CD4-positive, alpha-beta T cell treated with Interleukin-10 for 1 hour (primary cell): ENCODE results near the gene CALR3.
A peak's percentile ranks its signal among the peaks of the same experiment; 100 is the strongest.
"Not testable (repeated sequence)": the region's sequence is repeated elsewhere in the genome, so short reads cannot be mapped to it uniquely, and the experiment has no call there.

ENCODE experiments used
- DNase-seq: peaks from one replicate; pipeline ENCODE4 v3.0.0-alpha.2; 2020

The CALR3 gene

DNA sequence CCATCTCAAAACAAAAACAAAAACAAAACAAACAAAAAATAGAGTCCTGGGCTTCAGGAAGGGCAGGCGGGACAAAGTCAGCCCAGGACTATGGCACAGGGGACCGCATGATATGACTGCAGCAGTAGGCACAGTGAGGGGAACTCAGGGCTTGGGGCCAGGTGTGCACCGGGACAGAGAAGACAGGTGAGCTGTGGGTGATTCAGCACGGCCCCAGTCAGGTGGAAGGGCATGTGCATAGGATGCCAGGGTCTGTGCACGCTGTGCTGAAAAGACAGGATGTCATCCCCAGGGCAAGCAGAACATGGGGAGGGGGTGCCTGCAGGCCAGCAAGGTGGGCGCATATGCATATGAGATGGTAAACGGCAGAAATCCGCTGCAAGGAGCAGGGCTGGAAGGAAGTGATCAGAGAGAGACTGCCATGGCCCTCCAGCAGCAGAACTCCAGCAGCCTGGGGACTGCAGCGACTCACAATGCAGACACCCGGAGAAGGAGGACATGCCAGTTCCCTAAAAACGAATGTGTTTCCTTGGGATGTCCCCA, 39.2 kb downstream of the CALR3 start:
- no peak for DNase-seq

DNA sequence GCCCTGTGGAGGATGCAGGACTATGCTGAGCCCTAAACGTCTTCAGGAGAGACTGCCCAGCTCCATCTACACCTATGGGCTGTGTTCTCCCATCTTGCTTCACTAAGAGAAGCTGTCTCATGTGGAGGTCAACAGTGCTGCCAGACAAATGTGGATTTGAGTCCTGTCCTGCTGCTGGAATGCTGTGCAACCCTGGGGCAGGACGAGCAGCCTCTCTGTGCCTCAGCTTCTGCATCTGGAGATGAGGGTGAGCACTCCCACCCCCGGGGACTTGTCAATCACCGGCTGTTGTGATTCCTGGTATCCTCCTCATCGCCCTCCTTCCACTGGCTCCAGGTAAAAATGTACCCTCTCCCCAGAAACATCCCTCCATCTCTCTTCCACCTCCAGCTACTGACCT, 40.5 kb downstream of the CALR3 start:
- no peak for DNase-seq

DNA sequence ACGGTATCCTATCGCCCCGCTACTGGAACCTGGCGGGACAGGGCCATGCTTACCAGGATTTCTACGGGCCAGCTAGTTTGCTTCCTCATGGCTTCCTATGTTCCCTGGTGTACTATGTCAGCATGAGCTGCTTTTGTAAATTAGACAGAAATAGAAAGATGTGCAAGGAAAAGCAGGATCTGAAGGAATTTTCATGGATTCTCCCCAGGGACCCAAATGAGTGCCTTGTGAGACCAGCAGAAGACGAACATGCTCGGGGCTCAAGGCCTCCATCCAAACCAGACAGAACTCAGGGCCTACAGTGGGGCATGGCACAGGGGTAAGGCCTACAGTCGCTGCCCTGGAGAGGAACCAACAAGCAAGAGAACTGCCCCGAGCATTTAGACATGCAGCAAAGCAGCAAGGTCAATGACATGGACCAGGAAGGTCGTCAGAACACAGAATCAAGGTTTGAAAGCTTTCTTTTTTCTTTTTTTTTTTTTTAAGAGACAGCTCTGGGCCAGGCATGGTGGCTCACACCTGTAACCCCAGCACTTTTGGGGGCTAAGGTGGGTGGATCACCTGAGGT, 41.5 kb downstream of the CALR3 start:
- DNase-seq, result no peak

DNA sequence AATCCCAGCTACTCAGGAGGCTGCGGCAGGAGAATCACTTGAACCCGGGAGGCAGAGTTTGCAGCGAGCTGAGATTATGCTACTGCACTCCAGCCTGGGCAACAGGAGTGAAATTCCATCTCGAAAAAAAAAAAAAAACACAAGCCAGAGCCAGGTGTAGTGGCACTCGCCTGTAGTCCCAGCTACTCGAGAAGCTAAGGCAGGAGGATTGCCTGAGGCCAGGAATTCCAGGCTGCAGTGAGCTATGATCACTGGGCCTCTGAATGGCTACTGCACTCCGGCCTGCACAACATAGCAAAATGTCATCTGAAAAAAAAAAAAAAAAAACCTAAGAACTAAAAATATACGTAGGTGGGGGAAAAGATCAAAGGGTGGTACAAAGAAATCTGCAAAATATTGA, 43.6 kb downstream of the CALR3 start:
- DNase-seq, result no peak

DNA sequence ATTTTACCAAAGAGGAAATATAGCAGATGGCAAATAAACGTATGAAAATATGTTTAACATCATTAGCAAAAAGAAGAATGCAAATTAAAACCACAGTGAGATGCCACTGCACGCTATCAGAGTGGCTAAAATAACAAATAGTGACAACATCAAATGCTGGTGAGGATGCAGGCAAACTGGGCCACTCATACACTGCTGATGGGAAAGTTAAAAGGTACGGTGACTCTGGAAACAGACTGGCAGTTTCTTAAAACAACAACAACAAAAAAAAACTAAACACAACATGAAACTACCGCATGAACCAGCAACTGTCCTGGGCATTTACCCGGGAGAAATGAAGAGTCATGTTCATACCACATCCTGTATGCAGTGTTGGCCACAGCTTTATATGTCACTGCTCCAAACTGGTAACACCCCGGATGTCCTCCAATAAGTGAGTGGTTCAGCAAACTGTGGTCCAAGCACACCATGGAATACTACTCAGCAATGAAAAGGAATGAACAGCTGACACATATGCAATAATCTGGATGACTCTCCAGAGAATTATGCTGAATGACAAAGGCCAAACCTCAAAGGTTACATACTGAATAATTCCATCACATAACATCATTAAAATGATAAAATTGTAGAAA, 46.5 kb downstream of the CALR3 start:
- DNase-seq, result peak; percentile 65

DNA sequence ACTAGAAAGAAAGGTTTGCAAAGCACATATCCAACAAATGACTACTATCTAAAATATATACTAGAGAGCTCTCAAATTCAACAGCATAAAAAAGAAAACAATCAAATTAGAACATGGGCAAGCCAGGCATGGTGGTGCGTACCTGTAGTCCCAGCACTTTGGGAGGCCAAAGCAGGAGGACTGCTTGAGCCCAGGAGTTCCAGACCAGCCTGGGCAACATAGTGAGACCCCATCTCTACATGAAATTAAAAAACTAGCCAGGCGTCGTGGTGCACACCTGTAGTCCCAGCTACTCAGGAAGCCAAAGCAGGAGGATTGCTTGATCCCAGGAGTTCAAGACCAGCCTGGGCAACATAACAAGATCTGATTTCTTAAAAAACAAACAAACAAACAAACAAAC, 47.1 kb downstream of the CALR3 start:
- DNase-seq, result not testable (repeated sequence)

DNA sequence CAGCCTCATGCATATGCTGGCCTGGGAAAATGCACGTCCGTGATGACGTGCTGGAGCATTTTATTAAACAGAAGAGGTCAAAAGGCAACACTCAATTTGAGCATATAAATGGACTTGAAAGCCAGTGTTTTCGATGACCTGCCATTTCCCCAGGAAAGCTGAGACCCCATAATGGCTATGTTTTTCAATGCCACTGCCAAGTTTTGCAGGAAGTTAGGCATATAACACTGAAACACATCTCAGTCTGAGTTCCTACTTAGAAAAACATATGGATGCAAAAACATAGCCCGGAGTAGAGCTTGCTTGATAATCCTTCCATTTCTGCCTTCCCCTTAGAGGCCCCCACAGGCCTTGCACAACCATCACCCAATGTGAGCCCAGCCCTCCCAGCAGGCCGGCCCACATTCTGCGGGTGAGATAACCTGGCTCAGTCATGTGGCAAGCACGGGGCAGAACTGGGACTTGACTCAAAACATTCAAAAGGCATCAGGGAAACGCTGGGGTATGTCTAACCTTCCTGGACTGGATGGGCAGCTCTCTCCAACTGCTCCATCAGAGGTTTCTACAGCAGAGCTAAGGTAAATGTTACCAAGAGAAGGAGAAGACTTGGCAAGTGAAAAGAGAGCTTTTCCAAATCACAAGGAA, 49.1 kb downstream of the CALR3 start:
- DNase-seq, result peak; percentile 43

DNA sequence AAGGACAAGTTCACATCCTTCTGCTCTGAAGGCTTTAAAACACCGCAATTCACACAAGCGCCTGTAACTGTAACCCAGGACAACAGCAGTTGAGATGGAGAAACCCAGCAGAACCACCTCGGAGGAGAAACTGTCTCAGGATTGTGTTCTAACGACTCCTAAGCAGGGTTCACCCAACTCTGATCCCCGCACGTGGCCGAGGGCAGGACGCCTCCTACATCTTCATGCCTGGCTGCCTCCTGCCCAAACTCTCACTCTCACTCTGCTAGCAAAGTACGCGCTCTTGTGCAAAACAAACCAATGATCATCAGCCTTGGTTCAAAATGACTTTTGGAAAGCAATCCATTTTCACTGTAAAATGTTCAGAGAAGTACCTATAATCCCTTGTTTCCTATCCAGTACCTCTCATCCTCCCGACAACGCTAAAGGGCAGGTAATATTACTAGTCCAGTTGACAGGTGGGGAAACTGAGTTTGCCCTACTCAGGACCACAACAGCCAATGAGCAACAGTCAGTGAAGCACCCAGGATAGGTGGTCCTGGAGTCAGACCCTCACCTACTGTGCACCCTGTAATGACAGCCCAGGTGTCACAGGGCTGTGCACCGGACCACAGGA, 49.8 kb downstream of the CALR3 start:
- DNase-seq, result no peak

DNA sequence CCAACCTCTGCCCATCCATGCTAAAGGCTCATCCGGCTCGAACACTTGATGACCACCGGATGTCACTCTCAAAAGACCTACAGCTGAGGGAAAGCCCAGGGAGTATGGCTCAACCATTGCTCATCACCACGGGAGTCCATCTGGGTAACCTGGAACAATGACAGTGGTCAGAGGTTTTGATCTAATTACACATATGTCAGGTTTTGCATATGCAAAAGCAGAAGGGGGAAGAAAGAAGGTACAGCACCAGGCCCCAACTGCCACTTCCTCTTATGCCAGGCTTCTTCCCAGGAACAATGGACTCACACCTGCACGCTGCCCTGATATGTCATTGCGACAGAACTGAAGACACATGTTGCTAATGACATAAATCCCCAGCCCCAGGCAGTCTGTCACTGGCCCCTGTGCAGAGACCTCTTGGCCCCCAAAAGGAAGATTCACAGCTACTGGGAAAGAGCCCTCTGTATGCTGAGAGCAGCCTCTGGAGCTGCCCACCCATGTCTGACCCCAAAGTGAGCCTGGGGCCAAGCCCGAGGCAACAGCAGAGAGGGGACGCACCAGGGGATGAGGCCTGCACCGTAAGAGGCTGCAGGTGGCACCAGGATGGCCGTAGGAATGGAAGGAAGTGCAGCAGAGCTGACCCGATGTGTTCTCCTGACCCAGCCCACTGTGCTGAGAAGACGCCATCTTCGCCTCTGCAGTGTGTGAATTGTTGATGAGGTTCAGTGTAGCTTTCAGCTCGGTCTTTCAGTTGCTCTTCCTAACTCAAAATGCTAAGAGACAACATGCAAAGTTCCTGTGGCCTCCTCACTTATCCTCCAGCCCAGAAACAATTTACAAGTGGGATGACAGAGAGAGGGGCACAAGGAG, 50.5 kb downstream of the CALR3 start:
- DNase-seq, result no peak

DNA sequence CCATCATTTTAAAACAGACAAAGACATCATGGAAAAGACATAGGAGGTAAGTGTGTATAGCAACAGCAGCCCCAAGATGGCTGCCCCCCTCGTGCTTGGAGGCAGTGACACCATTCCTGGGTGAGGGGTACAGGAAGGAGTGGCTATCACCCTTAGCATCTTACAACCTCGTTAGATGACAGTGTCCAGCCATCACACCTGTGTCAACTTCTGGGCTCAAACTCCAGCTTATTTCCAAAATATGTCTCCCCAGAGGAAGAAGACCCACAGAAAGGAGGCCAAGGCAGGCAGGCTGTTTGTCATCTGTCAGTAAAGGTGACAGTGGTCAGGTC, 51.7 kb downstream of the CALR3 start:
- no peak for DNase-seq

DNA sequence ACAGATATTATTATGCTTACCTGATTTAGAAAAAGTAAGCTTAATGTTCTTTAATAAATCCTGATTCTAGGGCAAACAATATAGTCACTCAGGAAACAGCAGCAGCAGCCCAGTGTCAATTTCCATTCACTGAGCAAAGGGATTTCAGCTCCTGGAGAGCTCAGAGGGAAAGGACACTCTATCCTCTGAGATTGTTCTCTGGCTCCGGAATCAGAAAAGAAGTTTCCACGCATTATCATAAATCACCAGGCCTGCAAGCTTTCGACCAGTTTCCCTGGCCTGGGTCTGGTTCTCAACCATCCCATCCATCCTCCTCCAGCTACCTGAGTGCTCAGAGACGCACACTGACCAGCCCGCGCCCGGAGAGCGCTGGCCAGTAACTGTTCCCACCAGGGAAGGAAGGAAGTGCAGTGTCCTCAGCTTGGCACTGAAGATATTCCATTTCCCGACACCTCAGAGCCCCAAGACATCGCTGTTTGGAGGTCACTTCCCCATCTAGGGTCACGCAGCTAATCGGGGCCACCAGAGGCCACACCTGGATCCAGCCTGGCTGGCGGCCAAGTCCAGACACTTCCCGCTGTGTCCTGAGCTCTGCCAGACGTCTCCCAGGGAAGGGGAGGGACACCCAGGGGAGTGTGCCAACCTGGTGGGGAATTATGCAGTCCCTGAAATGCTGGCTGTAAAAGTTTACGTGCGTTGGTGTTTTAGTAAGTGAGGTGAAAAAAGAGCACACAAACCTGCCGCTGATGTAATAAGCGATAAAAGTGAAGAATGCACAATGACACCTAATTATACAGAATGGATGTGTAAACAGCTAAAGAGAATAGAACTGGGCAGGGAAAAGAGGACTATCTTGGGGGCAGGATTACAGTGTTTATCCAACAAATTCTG, 53.3 kb downstream of the CALR3 start:
- no peak for DNase-seq

DNA sequence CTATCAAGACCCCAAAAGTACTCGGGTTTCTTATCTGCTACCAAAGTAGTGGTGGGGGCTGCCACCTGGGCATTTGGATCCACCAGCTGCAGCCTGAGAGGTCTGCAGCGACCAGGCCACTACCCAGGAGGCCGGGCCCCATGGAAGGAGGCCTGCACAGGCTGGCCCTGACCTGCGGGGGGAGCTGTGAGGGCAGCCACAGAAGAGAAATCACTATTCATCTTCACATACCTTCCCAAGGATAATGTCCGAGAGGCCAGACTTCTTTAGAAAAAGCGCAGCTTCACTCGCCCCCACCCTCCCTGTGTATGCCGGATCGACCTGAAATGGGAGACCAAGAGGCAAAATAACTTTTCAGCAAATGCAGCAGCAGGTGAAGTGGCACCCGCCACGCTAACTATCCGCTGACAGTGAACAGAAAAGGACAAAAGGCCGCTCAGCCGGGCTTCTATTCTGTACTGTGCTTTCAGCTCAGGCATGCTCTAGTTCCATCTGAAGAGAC, 54.3 kb downstream of the CALR3 start:
- DNase-seq, result no peak

DNA sequence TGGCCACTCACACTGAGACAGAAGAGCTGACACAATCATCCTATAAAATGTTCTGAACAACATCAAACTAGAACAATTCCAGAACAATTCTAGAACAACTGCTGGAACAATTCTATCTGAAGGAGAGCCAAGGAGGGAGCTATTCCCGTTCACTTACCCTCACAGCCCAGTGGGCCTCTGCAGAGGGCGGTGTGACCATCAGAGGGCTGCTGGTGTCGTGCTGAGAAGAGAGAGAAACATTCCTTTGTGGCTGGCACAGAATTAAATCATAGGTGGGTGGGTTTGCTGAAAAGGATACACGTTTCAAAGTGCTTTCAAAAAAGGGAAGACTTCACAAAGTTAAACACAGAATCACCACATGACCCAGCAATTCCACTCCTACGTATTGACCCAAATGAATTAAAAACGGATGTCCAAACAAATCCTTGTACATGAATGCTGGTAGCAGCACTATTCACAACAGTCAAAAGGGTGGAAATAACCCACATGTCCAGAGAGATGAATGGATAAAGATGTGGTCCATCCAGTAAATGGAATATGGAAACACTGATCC, 59.1 kb downstream of the CALR3 start:
- DNase-seq, result no peak

DNA sequence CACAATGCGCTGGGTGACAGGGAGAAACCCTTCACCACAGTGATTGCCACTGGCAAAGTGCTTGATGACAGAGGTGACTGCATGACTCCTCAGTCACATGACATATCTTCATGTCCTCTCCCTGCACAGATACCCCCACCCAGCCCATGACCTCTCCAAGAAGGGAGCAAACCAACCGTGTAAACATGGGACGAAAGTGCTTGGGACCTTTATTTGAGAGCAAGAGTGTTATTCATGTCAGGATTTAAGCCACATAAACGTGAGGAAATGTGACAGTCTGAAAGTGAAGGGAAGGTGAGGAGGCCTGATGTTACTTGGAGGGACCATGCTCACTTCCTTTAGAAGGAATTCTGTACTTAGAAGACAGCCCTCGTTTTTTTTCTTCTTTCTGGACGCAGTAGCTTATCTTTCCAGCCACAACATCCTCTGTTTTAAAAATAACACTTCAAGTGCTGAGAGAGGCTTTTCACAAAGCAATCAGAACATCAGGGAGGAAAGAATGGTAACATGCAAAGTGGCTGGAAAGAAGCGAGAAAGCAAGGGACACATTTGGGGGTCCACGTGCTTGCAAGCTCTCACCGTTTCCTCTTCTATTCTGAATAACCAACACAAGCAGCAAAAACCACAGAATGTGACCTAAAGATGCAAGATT, 59.8 kb downstream of the CALR3 start:
- no peak for DNase-seq

DNA sequence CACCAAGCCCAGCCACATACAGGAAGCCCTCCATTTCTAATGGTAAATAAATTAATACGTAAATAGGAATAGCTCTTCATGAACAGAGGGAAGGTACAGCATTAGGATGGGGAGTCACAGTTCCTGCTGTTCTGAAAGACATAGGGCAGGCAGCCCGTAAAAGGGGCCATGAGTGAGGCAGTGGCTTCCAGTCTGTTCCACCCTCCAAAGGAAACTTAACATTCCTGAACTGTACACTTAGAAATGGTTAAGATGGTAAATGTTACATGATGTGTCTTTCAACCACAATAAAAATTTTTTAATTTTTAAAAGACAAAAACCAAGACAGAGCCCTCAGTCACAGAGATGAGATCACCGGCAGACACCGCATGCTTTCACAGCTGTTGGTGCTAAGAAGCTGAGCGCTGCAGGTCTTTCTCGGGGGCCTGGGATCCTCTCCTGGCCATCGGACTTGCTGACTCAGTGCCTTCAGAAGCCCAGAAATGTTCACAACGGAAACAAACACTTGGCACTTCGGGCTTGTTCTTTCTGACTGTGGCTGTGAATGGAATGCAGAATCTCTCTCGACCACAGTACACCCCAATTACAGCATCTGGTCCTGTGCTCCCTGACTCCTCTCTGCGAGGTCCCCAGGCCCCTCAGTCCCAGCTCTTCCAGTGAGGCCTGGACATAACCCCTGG, 60.6 kb downstream of the CALR3 start:
- DNase-seq, result no peak

DNA sequence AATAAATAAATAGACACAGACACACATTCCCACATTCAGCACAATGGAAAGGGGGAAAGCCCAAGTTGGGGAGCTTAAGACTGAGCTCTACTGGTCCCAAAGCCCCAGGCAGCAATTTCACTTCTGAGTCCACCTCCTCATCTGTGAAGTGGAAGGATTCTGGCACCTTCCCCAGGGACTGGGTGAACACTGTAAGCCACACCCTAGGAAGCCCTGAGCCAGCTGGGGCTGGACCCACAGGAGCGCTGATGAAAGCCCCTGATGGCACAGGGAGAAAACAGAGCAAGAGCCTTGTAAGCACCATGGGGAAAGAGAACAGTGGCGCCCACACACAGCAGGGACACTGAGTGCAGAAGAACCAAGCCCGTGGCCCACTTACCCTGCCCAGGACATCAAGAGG, 62.0 kb downstream of the CALR3 start:
- no peak for DNase-seq

DNA sequence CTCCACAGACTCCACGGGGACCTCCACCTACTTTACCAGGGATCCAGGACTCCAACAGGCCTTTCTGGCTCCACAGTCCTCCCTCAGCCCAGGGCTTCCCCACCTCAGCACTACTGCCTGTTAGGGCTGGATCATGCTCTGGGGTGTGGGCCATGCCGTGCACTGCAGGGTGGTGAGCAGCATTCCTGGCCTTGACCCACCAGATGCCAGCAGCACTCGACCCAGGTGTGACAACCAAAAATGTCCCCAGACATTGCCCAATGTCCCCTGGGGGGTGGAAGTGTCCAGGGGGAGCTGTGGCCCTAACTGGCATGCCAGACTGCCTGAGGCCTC, 66.2 kb downstream of the CALR3 start:
- DNase-seq, result no peak

DNA sequence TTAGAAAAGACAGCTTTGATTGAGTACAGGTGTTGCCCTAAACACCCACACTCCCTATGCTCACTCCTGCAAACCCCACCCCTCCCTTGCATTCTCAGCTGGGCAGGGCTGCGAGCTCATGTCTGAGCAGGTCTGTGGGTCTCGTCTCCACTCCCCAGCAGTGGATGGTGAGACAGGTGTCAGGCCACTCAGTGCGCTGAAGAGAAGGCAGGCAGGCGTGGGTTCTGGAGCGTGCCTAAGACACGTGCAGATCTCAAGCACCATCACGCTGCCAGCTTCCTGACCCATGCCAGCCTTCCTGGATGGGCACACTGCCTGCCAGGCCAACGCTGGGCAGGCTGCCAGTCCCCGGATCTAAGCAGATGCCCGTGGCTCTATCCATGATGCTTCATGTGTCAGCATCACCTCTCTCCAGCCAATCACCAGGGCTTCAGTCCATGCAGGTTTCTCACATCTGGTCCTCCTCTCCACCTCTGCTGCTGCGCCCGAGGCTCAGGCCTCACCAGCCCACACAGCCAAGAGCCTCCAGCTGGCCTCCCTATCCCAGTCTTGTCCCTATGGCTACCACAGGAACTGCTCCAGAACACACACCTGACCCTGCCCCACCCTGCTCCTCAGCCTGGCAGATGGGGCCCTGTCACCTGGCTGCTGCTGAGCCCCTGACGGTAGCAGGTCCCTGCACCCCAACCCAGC, 66.8 kb downstream of the CALR3 start:
- DNase-seq, result no peak
